Measurements from ENCODE around the gene KLHL20. TPM values are rescaled to one million over a fixed set of nuclear protein-coding genes. Genes with fewer than 3 reads are reported as not detected.

KLHL20 gene
- total and polyA plus RNA-seq, 2 of the 8 experiments (the other 6 are each of a cell fraction or from before 2014, with no cell fraction given) = 4.9 to 12.3 TPM

DNA sequence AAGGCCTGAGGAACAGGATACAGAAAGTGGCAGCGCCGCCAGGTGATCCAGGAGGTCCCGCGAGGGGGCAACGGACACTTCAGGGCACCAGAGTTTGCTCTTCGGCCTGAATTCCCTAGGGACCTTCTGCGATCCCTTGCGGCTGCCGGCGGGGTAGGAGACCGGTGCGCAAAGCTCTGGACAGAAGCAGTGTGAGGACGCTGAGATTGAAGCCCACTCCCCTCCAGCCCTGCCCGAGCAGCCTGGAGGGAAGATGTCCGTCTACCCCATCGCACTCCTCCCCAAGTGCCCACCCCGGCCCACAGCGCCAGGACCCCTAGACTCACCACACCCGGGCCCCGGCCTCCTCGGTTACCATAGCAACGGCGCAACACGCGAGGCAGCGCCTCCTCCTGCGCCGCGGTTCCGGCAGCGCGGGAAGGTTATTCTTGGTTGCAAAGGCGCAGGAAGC, 45.3 kb upstream of the KLHL20 start, which contains the start of gene ANKRD45:
TSS of gene ANKRD45 (minus strand) at position 361 of the 451 bp plus-strand sequence. CDS start 10,433 bp downstream, outside the sequence.
- H4K5ac ChIP-seq (ENCODE audit: insufficient read length, low read depth, low read length) = no peak within 1 kb of the TSS
- H4K91ac ChIP-seq (replicated peaks; ENCODE audit: insufficient read length, low read length) = no peak within 1 kb of the TSS
- peak within 1 kb of the TSS in 3 of 4 experiments; percentile 35 to 82 (median 70); a peak in 5 of 7 replicates for H3K9ac ChIP-seq (replicated peaks in 1 of 4; ENCODE audit: extremely low read depth in 1 of 4, low read depth in 3 of 4, low read length in 3 of 4)
- CTCF ChIA-PET (ENCODE audit: partially characterized antibody) = interaction anchor here (1.2 kb wide), 1 partner anchor 238 kb away, joined by 3 read pairs; no protein-coding TSS in a partner anchor
- no peak within 1 kb of the TSS for H2BK120ac ChIP-seq (replicated peaks; ENCODE audit: low read depth, low read length)
- H2AK5ac ChIP-seq (ENCODE audit: low read depth, low read length) = no peak within 1 kb of the TSS
- H3K4me3 ChIP-seq (ENCODE audit: extremely low read depth in 1 of 4, insufficient read depth in 2 of 4, low read depth in 3 of 4, low read length in 4 of 4) = peak within 1 kb of the TSS; percentile 55 to 63 (median 61)
- no peaks in the 10 kb centered on the region for H3K79me1 ChIP-seq (ENCODE audit: low read depth, low read length)
- no peak within 1 kb of the TSS for H2BK12ac ChIP-seq (ENCODE audit: low read depth, low read length)
- no peak within 1 kb of the TSS for H3K23ac ChIP-seq (ENCODE audit: insufficient read length)
- no peaks in the 10 kb centered on the region for H3K36me3 ChIP-seq (ENCODE audit: control insufficient read depth in 2 of 4, insufficient read depth in 4 of 4, low read length in 3 of 4)
- no peaks in the 10 kb centered on the region for H3K9me3 ChIP-seq (ENCODE audit: insufficient read depth in 2 of 2, low read depth in 1 of 2, low read length in 1 of 2)
- WGBS, 2 experiments (ENCODE audit: extremely low coverage in 1 of 2, insufficient coverage in 1 of 2, insufficient read length in 1 of 2, insufficient replicate concordance in 2 of 2, low coverage in 1 of 2, low lambda C conversion rate in 2 of 2, missing lambda C conversion rate in 1 of 2) = 8% methylated on average over 31 of the region's 33 CpGs; no CpG with 5 or more reads in 1 of the 2 experiments
- H2AFZ ChIP-seq (ENCODE audit: low read length) = peak within 1 kb of the TSS; percentile 95
- no peak within 1 kb of the TSS for H3K56ac ChIP-seq (replicated peaks; ENCODE audit: insufficient read length, low read depth, low read length)
- FAIRE-seq = no peak
- no peak within 1 kb of the TSS for H3K18ac ChIP-seq (ENCODE audit: extremely low read depth, low read length)
- peak; percentile 43 to 92 for DNase-seq (ENCODE audit: low read depth in 1 of 2, low spot score in 2 of 2)
- no peak within 1 kb of the TSS for H3K4ac ChIP-seq (replicated peaks; ENCODE audit: insufficient read length, low read depth, low read length)
- no peak within 1 kb of the TSS for H2BK5ac ChIP-seq (ENCODE audit: low read depth, low read length)
- H3K27ac ChIP-seq (ENCODE audit: low read depth, low read length) = peak within 1 kb of the TSS; percentile 51; the same call in 1 of the 2 replicates
- peak within 1 kb of the TSS; percentile 64 to 78 for H3K4me2 ChIP-seq (ENCODE audit: insufficient read depth in 1 of 2, low read depth in 2 of 2, low read length in 2 of 2)
- peaks cover 2% of the 10 kb centered on the region; the same call in 1 of the 2 replicates for H3K23me2 ChIP-seq (ENCODE audit: low read depth, low read length)
- no peaks in the 10 kb centered on the region for H3K27me3 ChIP-seq (replicated peaks in 1 of 4; ENCODE audit: control insufficient read depth in 3 of 4, extremely low read depth in 1 of 4, insufficient read depth in 3 of 4, low read length in 3 of 4)
- no peaks in the 10 kb centered on the region for H4K20me1 ChIP-seq (replicated peaks in 1 of 2; ENCODE audit: control insufficient read depth in 1 of 2, insufficient read depth in 2 of 2, low read length in 2 of 2)
- no peak within 1 kb of the TSS for H2BK15ac ChIP-seq (ENCODE audit: low read length)
- H3K79me2 ChIP-seq (ENCODE audit: control insufficient read depth in 1 of 2, insufficient read depth in 2 of 2, low read length in 2 of 2) = no peaks in the 10 kb centered on the region
- peaks cover 0 to 4% (median under 1%) of the 10 kb centered on the region in 4 experiments; a peak in 2 of 7 replicates for H3K4me1 ChIP-seq (replicated peaks in 1 of 4; ENCODE audit: control insufficient read depth in 3 of 4, insufficient read depth in 4 of 4, low read length in 3 of 4)
- peak within 1 kb of the TSS; percentile 58 for H4K8ac ChIP-seq (ENCODE audit: extremely low read depth, insufficient read depth, low read length)
- H2BK20ac ChIP-seq (ENCODE audit: low read length) = no peak within 1 kb of the TSS
- no peak within 1 kb of the TSS for H3K14ac ChIP-seq (ENCODE audit: insufficient read length)
- POLR2A ChIA-PET (ENCODE audit: partially characterized antibody) = interaction anchor here (1.3 kb wide), 1 partner anchor 155 kb away, joined by 4 read pairs; the partner anchor contains the start of genes CENPL and DARS2
- TF ChIP-seq TAF1 (IDR thresholded peaks at IDR 0.05; ENCODE audit: low read depth, low read length) (peak; percentile 80), TAF7 (optimal IDR thresholded peaks at IDR 0.05; ENCODE audit: borderline replicate concordance, low read depth, low read length) (no peak), JUN (IDR thresholded peaks at IDR 0.05; ENCODE audit: low read depth, low read length) (no peak), BRCA1 (IDR thresholded peaks at IDR 0.05; ENCODE audit: low read depth, low read length) (no peak), CREB1 (IDR thresholded peaks at IDR 0.05) (no peak), SP2 (IDR thresholded peaks at IDR 0.05; ENCODE audit: low read length) (no peak), SRF (IDR thresholded peaks at IDR 0.05; ENCODE audit: low read depth, low read length) (no peak), POLR2A (IDR thresholded peaks at IDR 0.05; ENCODE audit: control extremely low read depth in 1 of 2, low read depth in 2 of 2, low read length in 2 of 2) (peak; percentile 42 to 88), RFX5 (IDR thresholded peaks at IDR 0.05; ENCODE audit: borderline replicate concordance, low read depth, low read length) (no peak), CEBPB (IDR thresholded peaks at IDR 0.05; ENCODE audit: low read depth, low read length) (no peak), RXRA (IDR thresholded peaks at IDR 0.05; ENCODE audit: insufficient read depth, low read depth, low read length) (no peak)
- TF ChIP-seq, protein P1, sequence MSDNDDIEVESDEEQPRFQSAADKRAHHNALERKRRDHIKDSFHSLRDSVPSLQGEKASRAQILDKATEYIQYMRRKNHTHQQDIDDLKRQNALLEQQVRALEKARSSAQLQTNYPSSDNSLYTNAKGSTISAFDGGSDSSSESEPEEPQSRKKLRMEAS (IDR thresholded peaks at IDR 0.05) = peak; percentile 73
- TF ChIP-seq, protein P2, sequence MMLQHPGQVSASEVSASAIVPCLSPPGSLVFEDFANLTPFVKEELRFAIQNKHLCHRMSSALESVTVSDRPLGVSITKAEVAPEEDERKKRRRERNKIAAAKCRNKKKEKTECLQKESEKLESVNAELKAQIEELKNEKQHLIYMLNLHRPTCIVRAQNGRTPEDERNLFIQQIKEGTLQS (IDR thresholded peaks at IDR 0.05; ENCODE audit: insufficient read depth, low read depth, low read length) = no peak

All from H1 (cell line).